ENCODE results near the gene GINS3. TPM values are rescaled to one million over a fixed set of nuclear protein-coding genes. Genes with fewer than 3 reads are reported as not detected.

The GINS3 gene
- total RNA-seq (ENCODE audit: low replicate concordance) = 6.3 and 14.7 TPM in 2 replicates
- long read RNA-seq, transcript GINS3-202 (2 exons, 1,932 nt) = minor isoform, 9 of 27 reads
- long read RNA-seq, transcript GINS3-201 (3 exons, 2,274 nt) = major isoform, 16 of 27 reads
- long read RNA-seq, partial matches to known transcripts = 2 of 27 reads
- long read RNA-seq, other reads (novel, unspliced or antisense) = 0 of 27 reads

- peak; percentile 86 for DNase-seq (ENCODE audit: extremely low spot score, unreplicated experiment)
- H3K4me1 Mint-ChIP-seq (ENCODE audit: unreplicated experiment) = peaks cover 5% of the 10 kb centered on the region
- H3K27ac Mint-ChIP-seq = peak within 1 kb of the TSS; percentile 96
- peaks cover 32% of the 10 kb centered on the region for H3K27me3 Mint-ChIP-seq
- TF ChIP-seq, protein P1, sequence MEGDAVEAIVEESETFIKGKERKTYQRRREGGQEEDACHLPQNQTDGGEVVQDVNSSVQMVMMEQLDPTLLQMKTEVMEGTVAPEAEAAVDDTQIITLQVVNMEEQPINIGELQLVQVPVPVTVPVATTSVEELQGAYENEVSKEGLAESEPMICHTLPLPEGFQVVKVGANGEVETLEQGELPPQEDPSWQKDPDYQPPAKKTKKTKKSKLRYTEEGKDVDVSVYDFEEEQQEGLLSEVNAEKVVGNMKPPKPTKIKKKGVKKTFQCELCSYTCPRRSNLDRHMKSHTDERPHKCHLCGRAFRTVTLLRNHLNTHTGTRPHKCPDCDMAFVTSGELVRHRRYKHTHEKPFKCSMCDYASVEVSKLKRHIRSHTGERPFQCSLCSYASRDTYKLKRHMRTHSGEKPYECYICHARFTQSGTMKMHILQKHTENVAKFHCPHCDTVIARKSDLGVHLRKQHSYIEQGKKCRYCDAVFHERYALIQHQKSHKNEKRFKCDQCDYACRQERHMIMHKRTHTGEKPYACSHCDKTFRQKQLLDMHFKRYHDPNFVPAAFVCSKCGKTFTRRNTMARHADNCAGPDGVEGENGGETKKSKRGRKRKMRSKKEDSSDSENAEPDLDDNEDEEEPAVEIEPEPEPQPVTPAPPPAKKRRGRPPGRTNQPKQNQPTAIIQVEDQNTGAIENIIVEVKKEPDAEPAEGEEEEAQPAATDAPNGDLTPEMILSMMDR (conservative IDR thresholded peaks at IDR 0.05) = no peak
- H3K36me3 Mint-ChIP-seq = peaks cover 10% of the 10 kb centered on the region
- no peaks in the 10 kb centered on the region for H3K9me3 Mint-ChIP-seq
- H3K4me3 Mint-ChIP-seq = peak within 1 kb of the TSS; percentile 100
Measured at GRCh38 chr16:58392215-58393137, at the start of gene GINS3. GINS3 (plus strand) TSS chr16:58392471; CDS start chr16:58392602, 131 bp downstream.

DNA sequence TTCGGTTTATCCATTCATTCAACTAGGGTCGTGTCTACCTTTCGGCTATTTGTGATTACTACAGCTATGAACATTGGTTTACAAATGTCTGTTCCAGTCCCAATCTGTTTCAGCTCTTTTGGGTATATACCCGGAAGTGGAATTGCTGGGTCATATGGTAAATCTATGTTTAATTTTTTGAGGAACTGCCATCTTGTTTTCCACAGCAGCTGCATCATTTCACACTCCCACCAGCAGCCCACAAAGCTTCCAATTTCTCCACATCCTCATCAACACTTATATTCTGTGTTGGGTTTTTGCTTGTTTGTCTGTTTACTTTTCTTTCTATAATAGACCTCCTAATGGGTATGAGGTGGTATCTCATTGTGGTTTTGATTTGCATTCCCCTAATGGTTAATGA, 48.7 kb upstream of the GINS3 start:
- peaks cover 20% of the 10 kb centered on the region for H3K27me3 Mint-ChIP-seq
- H3K9me3 Mint-ChIP-seq = no peaks in the 10 kb centered on the region
- H3K36me3 Mint-ChIP-seq = no peaks in the 10 kb centered on the region
- H3K4me1 Mint-ChIP-seq (ENCODE audit: unreplicated experiment) = no peaks in the 10 kb centered on the region
- no peak overlapping the region for H3K4me3 Mint-ChIP-seq
- H3K27ac Mint-ChIP-seq = no peak overlapping the region
- DNase-seq (ENCODE audit: extremely low spot score, unreplicated experiment) = no peak
- TF ChIP-seq, protein P1 (conservative IDR thresholded peaks at IDR 0.05) = no peak

- Mint-ChIP-seq H3K4me3 (no peak overlapping the region), H3K4me1 (ENCODE audit: unreplicated experiment) (no peaks in the 10 kb centered on the region), H3K27me3 (peaks cover 38% of the 10 kb centered on the region), H3K27ac (no peak overlapping the region), H3K9me3 (no peaks in the 10 kb centered on the region), H3K36me3 (no peaks in the 10 kb centered on the region)
- TF ChIP-seq, protein P1 (conservative IDR thresholded peaks at IDR 0.05) = peak; percentile 56
- no peak for DNase-seq (ENCODE audit: extremely low spot score, unreplicated experiment)
Measured at GRCh38 chr16:58345574-58346354, 46.5 kb upstream of the GINS3 start.

GRCh38 chr16:58346831-58347371, 45.4 kb upstream of the GINS3 start:
- peaks cover 41% of the 10 kb centered on the region for H3K27me3 Mint-ChIP-seq
- DNase-seq (ENCODE audit: extremely low spot score, unreplicated experiment) = no peak
- no peak overlapping the region for H3K4me3 Mint-ChIP-seq

GRCh38 chr16:58348986-58349385, 43.3 kb upstream of the GINS3 start:
- Mint-ChIP-seq H3K9me3 (peaks cover 5% of the 10 kb centered on the region), H3K4me3 (no peak overlapping the region), H3K27me3 (peaks cover 46% of the 10 kb centered on the region), H3K4me1 (ENCODE audit: unreplicated experiment) (no peaks in the 10 kb centered on the region), H3K36me3 (no peaks in the 10 kb centered on the region), H3K27ac (no peak overlapping the region)
- TF ChIP-seq, protein P1 (conservative IDR thresholded peaks at IDR 0.05) = no peak
- DNase-seq (ENCODE audit: extremely low spot score, unreplicated experiment) = no peak

More at GRCh38 chr16:58346831-58347371, 45.4 kb upstream of the GINS3 start:
- no peaks in the 10 kb centered on the region for H3K36me3 Mint-ChIP-seq
- TF ChIP-seq, protein P1 (conservative IDR thresholded peaks at IDR 0.05) = no peak
- no peak overlapping the region for H3K27ac Mint-ChIP-seq
- no peaks in the 10 kb centered on the region for H3K9me3 Mint-ChIP-seq
- no peaks in the 10 kb centered on the region for H3K4me1 Mint-ChIP-seq (ENCODE audit: unreplicated experiment)

Data from type B pancreatic cell (in vitro differentiated cells).